Body of pancreas (tissue), 4 donors: ENCODE data around the gene RTN4IP1.

Experiments
- CTCF ChIP-seq, 7 experiments: fragments of 450-650 bp in 4 of 7; fragments of 200-600 bp in 3 of 7; sonication (generic) in 3 of 7; IDR thresholded peaks; one replicate each; pipeline ENCODE4 v1.5.1; 2016 to 2019; ENCODE audit warnings: antibody characterized with exemption in 7 of 7
- POLR2A ChIP-seq, 3 donors: fragments of 450-650 bp; IDR thresholded peaks; one replicate each; pipeline ENCODE4 v1.6.1; 2016; ENCODE audit warnings: antibody characterized with exemption in 3 of 3, mild to moderate bottlenecking in 2 of 3

GRCh38 chr6:106614592-106615257, 14.6 kb downstream of the RTN4IP1 start:
- TF ChIP-seq CTCF (IDR thresholded peaks at IDR 0.05) (no peak), POLR2A (IDR thresholded peaks at IDR 0.05) (no peak)
